NOMO-1 (cell line): Measurements from ENCODE around the gene FCRL5.
A peak's percentile ranks its signal among the peaks of the same experiment; 100 is the strongest.
"Not testable (repeated sequence)": the region's sequence is repeated elsewhere in the genome, so short reads cannot be mapped to it uniquely, and the experiment has no call there.

ENCODE experiments used
- DNase-seq, 2 experiments: peaks; one replicate each; lab custom pipeline; 2025; ENCODE audit not compliant: unreplicated experiment in 2 of 2; lab: John Stamatoyannopoulos, UW

Gene FCRL5

DNA sequence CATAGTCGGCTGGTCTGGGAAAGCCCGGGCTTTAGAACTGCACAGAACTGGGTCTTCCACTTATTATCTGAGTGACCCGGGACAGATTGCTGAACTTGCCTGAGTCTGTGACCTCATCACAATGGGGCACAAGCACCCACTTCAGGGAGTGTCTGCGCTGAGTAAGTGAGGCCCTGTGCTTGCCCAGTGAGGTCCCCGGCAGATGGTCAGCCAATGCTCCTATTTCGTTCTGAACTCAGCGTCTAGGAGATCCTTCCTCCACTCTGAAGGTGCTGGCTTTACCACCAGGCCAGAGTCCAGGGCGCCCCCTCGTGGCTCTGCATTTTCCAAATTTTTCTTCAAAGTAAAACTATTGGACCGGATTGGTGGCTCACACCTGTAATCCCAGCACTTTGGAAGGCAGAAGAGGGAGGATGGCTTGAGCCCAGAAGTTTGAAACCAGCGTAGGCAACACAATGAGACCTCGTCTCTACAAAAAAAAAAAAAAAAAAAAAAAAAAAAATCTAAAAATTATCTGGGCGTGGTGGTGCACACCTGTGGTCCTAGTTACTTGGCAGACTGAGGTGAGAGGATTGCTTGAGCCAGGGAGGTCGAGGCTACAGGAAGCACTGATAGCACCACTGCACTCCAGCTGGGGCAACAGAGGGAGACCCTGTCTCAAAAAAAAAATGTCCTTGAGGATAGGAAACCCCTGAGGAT, 61.7 kb downstream of the FCRL5 start:
- peak; percentile 69 to 74 for DNase-seq

DNA sequence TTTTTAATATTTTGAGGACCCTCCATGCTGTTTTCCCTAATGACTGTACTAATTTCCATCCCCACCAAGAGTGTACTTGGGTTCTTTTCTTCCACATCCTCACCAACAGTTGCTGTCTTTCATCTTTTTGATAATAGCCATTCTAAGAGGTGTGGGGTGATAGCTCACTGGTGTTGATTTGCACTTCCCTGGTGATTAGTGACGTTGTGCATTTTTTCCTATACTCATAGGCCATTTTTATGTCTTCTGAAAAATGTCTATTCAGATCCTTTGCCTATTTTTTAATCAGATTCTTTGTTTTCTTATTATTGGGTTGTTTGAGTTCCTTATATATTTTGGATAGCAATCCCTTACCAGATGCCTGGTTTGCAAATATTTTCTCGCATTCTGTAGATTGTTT, 64.2 kb downstream of the FCRL5 start:
- no peak for DNase-seq

DNA sequence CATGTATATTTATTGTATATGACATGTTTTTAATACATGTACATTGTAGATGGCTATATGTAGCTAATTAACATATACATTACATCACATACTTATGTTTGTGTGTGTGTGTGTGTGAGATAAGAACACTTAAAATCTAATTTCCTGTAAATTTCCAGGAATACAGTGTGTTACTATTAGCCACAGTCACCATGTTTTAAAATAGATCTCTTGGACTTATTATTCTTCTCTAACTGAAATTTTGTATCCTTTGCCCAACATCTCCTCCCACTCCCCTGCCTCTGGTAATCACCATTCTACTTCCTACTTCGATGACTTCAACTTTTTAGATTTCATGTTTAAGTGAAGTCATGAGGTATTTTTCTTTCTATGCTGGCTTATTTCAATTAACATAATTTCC, 64.8 kb downstream of the FCRL5 start:
- no peak for DNase-seq

DNA sequence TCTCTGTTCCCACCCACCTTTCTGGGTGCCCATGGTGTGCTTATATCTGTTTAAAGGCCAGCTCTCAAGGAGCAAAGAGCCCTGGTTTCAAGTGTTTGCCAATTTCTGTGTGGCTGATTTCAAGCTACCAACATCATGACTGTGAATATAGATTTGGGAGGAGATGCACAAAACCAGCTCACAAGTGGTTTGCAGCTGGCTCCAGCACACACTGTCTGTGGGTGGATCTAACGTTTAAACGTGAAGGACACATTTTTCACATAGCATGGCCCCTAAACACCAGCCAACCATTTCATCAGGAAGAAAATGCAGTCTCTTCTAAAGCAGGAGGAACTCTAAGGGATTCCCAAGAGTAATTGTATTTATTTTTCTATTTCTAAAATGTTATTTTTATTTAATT, 65.2 kb downstream of the FCRL5 start:
- DNase-seq = no peak

DNA sequence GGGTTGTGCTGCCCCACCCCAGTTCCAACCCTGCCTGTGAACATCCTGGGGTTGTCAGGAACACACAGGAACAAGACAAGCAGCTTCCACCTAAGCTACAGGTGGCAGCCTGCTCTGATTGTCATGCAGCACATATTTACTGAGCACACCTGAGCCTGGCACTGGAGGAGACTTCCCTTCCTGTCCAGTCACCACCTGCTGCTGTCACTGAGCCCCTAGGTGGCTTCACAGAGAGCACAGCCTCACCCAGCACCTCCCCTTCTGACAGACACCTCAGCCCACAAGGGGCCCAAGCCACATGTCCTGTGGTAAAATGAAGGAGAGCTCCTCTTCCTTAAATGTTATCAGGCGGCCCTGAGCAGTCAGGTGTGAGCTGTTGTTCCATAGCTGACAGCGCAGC, 65.9 kb downstream of the FCRL5 start:
- not testable (repeated sequence) for DNase-seq

DNA sequence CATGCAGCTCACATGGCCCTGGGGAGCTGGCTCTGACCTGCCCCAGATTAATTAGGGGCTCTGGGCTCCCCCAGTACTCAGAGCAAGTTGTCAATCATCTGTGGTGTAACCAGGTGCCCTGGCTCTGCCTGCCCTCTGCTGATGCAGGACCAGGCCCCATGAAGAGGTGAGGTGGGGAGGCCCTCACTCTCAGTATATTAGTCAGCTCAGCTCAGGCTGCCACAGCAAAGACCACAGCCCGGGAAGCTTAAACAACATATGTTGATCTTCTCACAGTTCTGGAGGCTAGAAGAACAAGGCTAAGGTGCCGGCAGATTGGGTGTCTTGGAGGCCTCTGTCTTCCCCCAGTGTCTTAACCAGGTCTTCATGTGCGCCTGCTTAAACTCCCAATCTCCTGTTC, 66.5 kb downstream of the FCRL5 start:
- DNase-seq = no peak

DNA sequence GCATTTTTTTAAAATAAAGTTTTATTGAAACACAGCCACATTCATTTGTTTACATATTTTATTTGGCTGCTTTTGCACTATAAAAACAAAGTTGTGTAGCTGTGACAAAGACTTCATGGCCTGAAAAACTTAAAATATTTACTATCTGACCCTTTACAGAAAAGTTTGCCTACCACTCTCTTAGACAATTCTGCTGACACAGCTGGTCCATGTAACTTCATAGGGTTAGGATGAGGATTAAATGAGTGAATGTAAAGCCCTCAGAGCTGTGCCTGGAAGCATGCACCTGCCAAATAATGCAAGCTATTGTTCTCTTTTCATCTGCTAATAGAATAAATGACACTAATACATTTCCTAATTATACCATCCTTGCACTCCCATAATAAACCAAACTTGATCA, 67.7 kb downstream of the FCRL5 start:
- DNase-seq = no peak

DNA sequence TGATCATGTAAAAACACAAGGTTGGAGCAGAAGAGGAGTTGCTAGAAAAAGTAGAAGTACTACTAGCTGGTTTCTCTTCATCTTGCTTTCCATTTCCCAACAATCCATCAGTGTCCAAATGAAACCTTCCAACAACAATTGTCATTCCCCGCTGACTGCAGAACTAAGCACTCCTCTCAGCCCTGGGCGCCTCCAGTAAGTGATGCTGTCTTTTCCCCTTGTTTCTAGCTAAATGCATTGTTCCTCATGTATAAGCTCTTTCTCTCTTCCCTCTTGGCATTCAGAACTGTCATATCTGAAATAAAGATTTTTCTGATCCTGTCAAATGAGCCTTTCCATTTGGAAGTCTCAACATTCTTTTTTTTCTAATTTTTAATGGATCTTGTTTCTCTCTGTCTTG, 68.7 kb downstream of the FCRL5 start:
- no peak for DNase-seq

DNA sequence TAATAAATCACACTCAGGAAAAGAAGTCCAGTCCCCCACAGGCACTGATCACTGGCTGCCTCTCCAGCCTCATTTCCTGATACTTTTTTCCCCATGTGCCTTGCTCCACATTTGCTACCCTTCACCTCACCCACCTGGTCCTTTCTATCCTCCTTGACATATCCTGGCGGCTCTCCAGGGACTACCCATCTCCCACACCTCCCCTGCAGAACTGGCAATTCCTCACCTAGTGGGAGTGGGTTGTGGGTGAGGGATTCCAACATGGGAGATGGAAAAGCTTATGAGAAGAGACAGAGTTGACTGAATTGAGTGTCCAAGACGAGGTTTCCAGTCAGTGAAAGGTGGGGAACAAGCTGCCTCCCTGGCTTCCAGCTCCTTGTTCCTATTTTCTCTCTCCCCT, 69.6 kb downstream of the FCRL5 start:
- no peak for DNase-seq

DNA sequence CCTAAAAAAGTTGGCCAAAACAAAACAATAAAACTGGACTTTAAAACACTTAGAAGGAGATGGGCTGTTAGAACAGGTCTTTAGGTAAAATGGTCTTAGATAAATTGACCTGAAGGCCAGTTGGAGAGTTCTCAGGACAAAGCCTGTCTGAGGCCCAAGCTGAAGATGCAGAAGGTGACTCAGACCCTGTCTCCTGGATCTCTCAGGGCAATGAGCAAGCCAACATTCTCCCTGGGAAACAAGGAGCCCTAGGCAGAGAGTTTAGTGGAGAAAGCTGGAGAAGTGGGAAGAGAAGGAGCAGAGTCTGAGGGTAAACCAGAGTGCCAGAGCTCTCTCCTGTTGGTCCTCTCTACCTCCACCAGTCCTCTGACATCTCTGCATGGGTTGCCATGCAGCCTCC, 70.1 kb downstream of the FCRL5 start:
- no peak for DNase-seq

DNA sequence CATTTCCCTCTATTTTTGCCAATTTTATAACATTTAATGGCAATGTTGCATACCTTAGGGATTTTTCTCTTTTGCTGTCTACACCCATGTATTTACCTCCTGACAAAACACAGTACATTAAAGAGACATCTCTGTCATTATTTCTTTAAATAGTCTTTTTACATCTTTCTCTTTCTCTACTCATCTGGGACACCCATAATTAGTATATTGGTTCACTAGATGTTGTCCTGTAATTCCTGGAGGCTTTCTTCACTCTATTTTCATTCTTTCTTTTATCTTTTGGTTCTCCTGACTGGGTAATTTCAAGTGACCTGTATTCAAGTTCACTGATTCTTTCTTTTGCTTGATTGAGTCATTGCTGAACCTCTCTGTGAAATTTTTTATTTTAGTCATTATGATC, 74.3 kb downstream of the FCRL5 start:
- no peak for DNase-seq

DNA sequence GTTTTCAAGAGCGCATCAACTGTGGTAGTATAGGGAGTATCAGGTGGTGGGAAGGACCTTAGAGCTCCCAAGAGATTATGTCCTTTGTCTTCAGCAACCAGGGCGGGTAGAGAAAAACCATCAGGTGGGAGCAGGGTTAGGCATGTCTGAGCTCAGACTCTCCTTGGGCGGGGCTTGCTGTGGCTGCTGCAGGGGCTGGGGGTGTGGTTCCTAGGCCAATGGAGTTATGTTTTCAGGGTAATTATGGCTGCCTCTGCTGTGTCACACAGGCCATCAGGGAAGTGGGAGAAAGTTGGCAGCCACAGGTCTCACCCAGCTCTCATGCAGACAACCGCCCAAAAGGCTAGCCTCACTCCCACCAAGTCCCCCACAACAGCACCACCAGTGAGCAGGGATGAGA, 74.9 kb downstream of the FCRL5 start:
- no peak for DNase-seq

DNA sequence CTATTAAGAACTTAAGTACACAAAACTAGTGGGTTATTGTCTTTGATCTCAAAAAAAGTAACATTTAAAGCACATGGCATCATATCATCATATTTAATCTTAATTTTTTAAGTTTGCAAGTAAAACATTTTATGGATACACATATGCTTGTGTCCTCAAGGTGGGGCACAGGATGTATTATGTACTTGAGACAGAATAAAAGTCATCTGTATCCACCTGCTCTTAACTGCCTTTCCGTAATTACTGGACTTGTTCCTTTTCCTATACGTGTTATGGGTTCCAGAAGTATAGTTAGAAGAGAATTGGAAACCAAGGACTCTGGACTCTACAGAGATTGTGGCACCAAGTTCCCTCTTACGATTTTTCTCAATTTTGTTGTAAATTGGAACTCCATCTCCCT, 79.4 kb downstream of the FCRL5 start:
- no peak for DNase-seq

DNA sequence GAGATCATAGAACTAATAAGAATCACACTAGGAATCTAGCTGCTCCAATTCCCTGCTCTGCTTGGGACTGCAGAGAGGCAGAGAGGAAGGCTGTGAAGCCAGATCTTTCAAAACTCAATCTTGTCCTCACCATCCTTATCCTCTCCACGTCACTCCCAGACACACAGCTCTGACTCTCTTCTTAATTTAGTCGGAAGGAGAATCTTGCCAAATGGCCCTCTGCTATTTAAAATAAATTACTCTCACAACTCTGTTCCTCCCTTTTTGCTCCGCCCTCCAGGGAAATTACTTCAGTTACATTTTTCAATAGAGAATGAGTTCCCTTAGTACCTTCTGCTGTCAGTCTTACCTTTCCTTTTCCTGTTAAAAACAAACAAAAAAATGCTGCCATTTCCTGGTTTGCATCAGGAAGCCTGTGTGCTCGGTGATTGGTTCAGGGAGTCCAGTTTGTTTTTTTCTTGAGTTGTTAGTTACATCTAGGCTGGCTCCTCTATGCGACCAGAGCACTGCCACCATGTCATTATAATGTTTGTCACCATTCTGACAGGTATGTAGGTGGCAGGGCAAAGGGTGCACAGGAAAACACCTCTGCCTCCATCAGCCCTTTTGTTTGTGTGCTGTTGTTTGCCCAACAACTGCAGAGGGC, 80.1 kb downstream of the FCRL5 start:
- peak in 1 of 2 experiments; percentile 27 for DNase-seq

DNA sequence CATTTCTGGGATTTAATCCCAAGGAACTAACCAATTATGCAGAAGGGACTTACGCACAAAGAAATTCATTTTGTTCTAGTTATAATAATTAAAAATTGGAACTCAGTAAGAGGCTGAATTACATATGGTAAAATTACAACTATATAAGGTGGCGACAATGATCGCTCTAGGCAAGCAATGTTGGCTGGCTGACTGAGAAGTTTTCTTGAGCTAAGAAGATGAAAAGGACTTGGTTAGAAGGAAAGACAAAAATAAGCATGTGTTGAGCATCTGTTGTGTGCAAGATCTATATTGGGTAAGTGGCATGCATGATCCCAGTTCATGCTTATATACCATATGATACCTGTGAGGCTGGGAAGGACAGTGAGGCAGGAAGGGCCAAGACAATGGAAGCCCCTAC, 80.8 kb downstream of the FCRL5 start:
- DNase-seq = no peak

DNA sequence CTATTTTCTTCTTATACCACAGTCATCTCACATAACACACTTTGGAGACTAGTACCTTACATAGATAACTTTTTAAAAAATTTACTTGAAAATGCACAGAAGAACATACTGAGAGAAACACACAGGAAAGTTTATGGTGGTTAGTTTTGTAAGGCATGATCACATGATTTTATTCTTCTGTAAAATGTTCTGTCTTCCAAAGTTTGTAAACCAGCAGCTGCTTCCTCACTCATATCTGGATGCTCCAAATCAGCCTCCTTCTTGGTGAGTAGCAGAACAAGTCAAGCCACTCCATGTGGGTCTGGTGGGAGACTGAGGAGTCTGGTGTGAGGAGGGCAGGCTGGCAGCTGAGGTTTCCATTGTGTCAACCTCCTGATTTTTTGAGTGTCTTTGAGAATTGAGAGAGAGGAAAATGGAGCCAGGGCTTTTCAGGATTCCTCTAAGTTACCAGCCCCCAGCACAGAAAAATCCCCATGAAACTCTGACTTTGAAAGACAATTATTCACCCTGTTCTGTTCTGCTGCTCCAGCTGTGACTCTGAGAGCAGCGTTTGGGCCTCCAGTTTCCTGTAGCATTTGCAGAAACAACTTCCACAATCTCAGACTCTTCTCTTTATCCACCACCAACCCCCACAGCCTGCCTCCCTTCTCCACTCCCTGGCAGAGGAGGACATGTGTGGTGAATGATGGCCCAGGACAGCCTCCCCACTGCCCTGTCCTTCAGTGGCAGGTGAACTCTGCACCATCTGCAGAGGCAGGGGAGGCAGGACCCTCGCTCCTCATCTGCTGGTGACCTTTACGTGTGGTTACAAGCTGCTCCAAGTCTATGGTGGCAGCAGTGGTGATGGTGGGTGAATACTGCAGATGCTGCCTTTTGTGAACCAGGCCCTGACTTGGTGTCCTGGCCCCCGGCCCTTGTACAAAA, 82.3 kb downstream of the FCRL5 start:
- DNase-seq = peak in 1 of 2 experiments; percentile 32

DNA sequence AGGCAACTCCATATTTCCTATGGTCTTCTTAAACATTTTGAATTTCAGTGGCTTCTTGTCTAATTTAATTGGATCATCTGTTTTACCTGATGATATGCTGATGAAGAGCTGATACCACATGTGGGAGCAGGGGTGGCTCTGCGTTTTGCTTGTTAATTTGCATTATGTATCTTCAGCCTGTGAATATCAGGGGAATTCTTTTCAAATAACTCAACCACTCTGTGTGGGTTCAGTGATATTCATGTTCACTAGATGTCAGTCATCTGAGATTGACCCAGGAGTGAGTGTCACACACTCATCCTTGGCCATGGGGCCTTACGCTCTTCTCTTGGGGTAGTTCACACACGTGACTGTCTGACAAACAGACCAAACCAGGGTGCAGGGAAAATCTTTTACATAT, 83.0 kb downstream of the FCRL5 start:
- DNase-seq = no peak

DNA sequence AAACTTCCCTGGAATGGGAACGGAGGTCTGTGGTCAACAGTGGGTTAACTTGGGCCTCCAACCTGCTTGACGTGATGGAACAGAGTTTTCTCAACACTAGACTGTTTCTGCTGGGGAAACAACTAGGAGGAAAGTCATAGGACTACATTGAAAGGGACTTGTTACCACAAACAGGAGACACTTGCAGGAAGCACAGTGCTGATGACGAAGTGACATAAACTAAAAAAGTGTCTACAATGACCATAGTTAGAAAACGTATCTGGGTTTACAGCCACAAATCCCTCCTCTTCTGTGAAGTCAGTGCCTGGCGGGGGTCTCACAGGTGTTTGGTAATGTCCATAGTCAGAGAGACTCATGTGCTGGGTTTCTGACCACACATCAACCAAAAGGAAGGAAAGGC, 86.3 kb downstream of the FCRL5 start:
- DNase-seq = no peak
